ENCODE data around the gene ZNF592. TPM values are rescaled to one million over a fixed set of nuclear protein-coding genes. Genes with fewer than 3 reads are reported as not detected.
A peak's percentile ranks its signal among the peaks of the same experiment; 100 is the strongest.

ZNF592 gene
- total and polyA plus RNA-seq, 2 donors (not counting 3 experiments of a cell fraction or from before 2014, with no cell fraction given), result 12.3 to 21.1 TPM

GRCh38 chr15:84764585-84764984, 16.2 kb downstream of the ZNF592 start:
- POLR2A ChIA-PET, result interaction anchor here (0.6 kb wide), 1 partner anchor 275 kb away, joined by 4 read pairs; no protein-coding TSS in a partner anchor
- H4K20me1 ChIP-seq (replicated peaks; ENCODE audit: control insufficient read depth, extremely low read depth, insufficient read depth, low read length), result peaks cover 10% of the 10 kb centered on the region
- no peak for DNase-seq (ENCODE audit: low read depth, low spot score)

More at GRCh38 chr15:84764585-84764984, 16.2 kb downstream of the ZNF592 start:
- BruUV-seq (replicated peaks), result no TSS peak
- Histone ChIP-seq H3K9ac (replicated peaks; ENCODE audit: extremely low read depth, insufficient read depth, low read length) (no peak overlapping the region), H3K9me3 (replicated peaks; ENCODE audit: control insufficient read depth, insufficient read depth, low read length) (no peaks in the 10 kb centered on the region), H3K27me3 (ENCODE audit: control insufficient read depth in 2 of 2, insufficient read depth in 2 of 2, low read length in 2 of 2) (no peaks in the 10 kb centered on the region), H3K4me1 (ENCODE audit: control insufficient read depth, extremely low read depth, insufficient read depth, low read length) (peaks cover 22% of the 10 kb centered on the region), H3K27ac (ENCODE audit: insufficient read depth, low read depth, low read length) (peak overlapping the region; percentile 58), H3K4me3 (replicated peaks in 1 of 3; ENCODE audit: insufficient read depth in 1 of 3, low read depth in 1 of 3, low read length in 3 of 3) (no peak overlapping the region), H3K4me2 (ENCODE audit: insufficient read depth, low read length) (no peak overlapping the region), H3K79me2 (ENCODE audit: control insufficient read depth, insufficient read depth, low read length) (peaks cover 70% of the 10 kb centered on the region), H2AFZ (ENCODE audit: low read depth, low read length) (no peak overlapping the region), H3K36me3 (ENCODE audit: control insufficient read depth in 2 of 2, extremely low read depth in 1 of 2, insufficient read depth in 2 of 2, low read length in 2 of 2) (peaks cover 0 to 4% of the 10 kb centered on the region in 2 experiments), H3K9me1 (replicated peaks; ENCODE audit: control insufficient read depth, extremely low read depth, insufficient read depth, low read length) (no peaks in the 10 kb centered on the region)
- CTCF ChIA-PET, result interaction anchor here (1.1 to 1.2 kb wide), 2 partner anchors 10 to 15 kb away, joined by 3 to 4 read pairs; no protein-coding TSS in a partner anchor
- TF ChIP-seq JUN (IDR thresholded peaks at IDR 0.05; ENCODE audit: borderline replicate concordance, insufficient read depth, insufficient read length, low read depth), result no peak
- no peak for TF ChIP-seq CTCF (IDR thresholded peaks at IDR 0.05; ENCODE audit: extremely low read depth in 1 of 2, insufficient read depth in 1 of 2, low read depth in 1 of 2, low read length in 2 of 2)
- no peak for TF ChIP-seq MAX (IDR thresholded peaks at IDR 0.05; ENCODE audit: insufficient read depth, insufficient read length)
- TF ChIP-seq POLR2A (IDR thresholded peaks at IDR 0.05; ENCODE audit: low read depth, low read length), result no peak
- no peak for TF ChIP-seq MYC (IDR thresholded peaks at IDR 0.05; ENCODE audit: low read depth, low read length)
- no peak for TF ChIP-seq GATA2 (IDR thresholded peaks at IDR 0.05; ENCODE audit: insufficient read depth, insufficient read length, low read depth, low read length)
- no peak for TF ChIP-seq EZH2 (IDR thresholded peaks at IDR 0.05; ENCODE audit: borderline replicate concordance, low read depth, low read length, severe bottlenecking)
- no peak for TF ChIP-seq POLR2AphosphoS5 (IDR thresholded peaks at IDR 0.05; ENCODE audit: insufficient read depth, low read depth, low read length)
- intact Hi-C loops (cut with micrococcal nuclease), result loop anchor here (2.0 kb wide), 1 partner anchor 16 kb away; the partner anchor contains the start of gene ZNF592
- dilution Hi-C loops (cut with MboI; ENCODE audit: extremely low pct_ligation_motif_present, low sequenced_read_pairs), result no loop called here
- FAIRE-seq, result peak; percentile 24
